Glomerular endothelial cell (primary cell): ENCODE results near the gene TNFRSF11A. TPM values are rescaled to one million over a fixed set of nuclear protein-coding genes. Genes with fewer than 3 reads are reported as not detected.

Experiments used
- DNase-seq: peaks from one replicate; pipeline ENCODE4 v3.0.0-alpha.2; 2011; ENCODE audit warnings: low read depth, low spot score; ENCODE audit errors: extremely low read depth
- total RNA-seq: library from RNA; depleted of rRNA; stranded (reverse); fragments of >200 nt; gene quantifications from 2 replicates; pipeline ENCODE4 v1.2.3, GENCODE V29; 2015

The TNFRSF11A gene
- total RNA-seq = 0.63 and 1.4 TPM in 2 replicates

GRCh38 chr18:62324917-62325805 is at the start of gene TNFRSF11A:
Gene TNFRSF11A, plus strand, starts transcription at chr18:62325310. Its CDS starts 43 bp downstream, at chr18:62325353.
- no peak for DNase-seq

- DNase-seq = no peak
These were observed 48.1 kb upstream of the TNFRSF11A start for GRCh38 chr18:62277045-62277444.

GRCh38 chr18:62279561-62279960 is 45.5 kb upstream of the TNFRSF11A start:
- DNase-seq = no peak

GRCh38 chr18:62280058-62280457 is 45.1 kb upstream of the TNFRSF11A start:
- DNase-seq = no peak

GRCh38 chr18:62280786-62281185 is 44.3 kb upstream of the TNFRSF11A start:
- no peak for DNase-seq

GRCh38 chr18:62281684-62282083 is 43.4 kb upstream of the TNFRSF11A start:
- DNase-seq = peak; percentile 72

GRCh38 chr18:62282188-62282629 is 42.9 kb upstream of the TNFRSF11A start:
- DNase-seq = no peak

GRCh38 chr18:62284637-62285036 is 40.5 kb upstream of the TNFRSF11A start:
- no peak for DNase-seq

- DNase-seq = no peak
These were observed 39.8 kb upstream of the TNFRSF11A start for GRCh38 chr18:62285281-62285680.

- DNase-seq = no peak
These were observed 37.1 kb upstream of the TNFRSF11A start for GRCh38 chr18:62287781-62288664.

- no peak for DNase-seq
These were observed 36.5 kb upstream of the TNFRSF11A start for GRCh38 chr18:62288665-62289008.

- no peak for DNase-seq
These were observed 36.1 kb upstream of the TNFRSF11A start for GRCh38 chr18:62289047-62289446.

- DNase-seq = no peak
These were observed 31.0 kb upstream of the TNFRSF11A start for GRCh38 chr18:62294073-62294472.

GRCh38 chr18:62300359-62300963 is 24.6 kb upstream of the TNFRSF11A start:
- DNase-seq = no peak

GRCh38 chr18:62301322-62301721 is 23.8 kb upstream of the TNFRSF11A start:
- no peak for DNase-seq

- DNase-seq = no peak
These were observed 12.3 kb upstream of the TNFRSF11A start for GRCh38 chr18:62312851-62313250.

GRCh38 chr18:62318228-62319180 is 6.6 kb upstream of the TNFRSF11A start:
- DNase-seq = no peak

GRCh38 chr18:62321201-62321600 is 3.9 kb upstream of the TNFRSF11A start:
- DNase-seq = no peak

GRCh38 chr18:62323483-62324180 is 1.5 kb upstream of the TNFRSF11A start:
- DNase-seq = no peak
